ENCODE measurements around the gene NXN.

DNA sequence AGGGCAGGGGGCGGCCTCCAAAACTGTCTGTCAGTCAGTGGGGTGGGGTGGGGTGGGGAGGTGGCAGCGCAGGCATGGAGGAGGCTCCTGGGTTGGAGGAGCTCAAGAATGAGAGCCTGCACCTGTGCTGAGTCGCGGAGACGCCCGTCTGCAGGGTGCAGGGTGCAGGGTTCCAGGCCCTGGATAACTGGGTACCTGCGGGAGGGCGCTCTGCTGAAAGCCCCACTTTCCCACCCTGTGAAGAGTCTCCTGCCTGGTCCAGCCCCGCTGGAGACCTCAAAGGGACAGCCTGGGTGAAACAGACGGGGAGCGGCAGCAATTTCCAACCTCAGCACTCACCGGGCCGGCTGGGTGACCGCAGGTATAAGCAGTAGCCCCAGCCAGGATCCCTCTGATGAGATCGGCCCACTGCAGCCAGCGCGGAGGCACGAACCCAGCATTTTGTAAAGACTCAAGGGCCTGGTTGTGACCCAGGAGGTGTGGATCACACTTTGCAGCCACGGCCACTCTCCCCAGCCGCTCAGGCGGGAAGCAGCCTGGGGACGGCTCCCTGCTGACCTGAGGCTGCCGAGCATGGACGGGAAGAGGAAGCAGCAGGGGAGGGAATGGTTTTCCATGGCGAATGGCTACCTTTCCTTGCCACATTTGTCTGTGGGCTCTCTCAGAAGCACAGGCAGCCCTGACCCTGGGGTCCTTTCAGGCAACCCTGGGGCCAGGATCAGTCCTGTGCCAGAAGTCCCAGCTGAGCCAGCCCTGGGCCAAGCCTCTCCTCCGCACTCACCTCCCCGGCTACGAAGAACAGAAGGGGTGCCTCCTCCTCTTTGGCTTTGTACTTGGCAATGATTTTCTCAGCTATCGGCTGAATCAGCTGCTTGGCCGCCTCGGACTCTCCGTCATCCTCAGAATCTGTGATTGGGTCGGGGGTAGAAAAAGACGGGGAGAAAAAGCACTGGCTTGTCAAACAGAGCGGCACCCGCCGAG is 176.4 kb downstream of the NXN start:
- TF ChIP-seq, protein P1, sequence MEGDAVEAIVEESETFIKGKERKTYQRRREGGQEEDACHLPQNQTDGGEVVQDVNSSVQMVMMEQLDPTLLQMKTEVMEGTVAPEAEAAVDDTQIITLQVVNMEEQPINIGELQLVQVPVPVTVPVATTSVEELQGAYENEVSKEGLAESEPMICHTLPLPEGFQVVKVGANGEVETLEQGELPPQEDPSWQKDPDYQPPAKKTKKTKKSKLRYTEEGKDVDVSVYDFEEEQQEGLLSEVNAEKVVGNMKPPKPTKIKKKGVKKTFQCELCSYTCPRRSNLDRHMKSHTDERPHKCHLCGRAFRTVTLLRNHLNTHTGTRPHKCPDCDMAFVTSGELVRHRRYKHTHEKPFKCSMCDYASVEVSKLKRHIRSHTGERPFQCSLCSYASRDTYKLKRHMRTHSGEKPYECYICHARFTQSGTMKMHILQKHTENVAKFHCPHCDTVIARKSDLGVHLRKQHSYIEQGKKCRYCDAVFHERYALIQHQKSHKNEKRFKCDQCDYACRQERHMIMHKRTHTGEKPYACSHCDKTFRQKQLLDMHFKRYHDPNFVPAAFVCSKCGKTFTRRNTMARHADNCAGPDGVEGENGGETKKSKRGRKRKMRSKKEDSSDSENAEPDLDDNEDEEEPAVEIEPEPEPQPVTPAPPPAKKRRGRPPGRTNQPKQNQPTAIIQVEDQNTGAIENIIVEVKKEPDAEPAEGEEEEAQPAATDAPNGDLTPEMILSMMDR (conservative IDR thresholded peaks at IDR 0.05) = no peak
- no peak for TF ChIP-seq ZFX (IDR thresholded peaks at IDR 0.05)

Data from C4-2B (cell line).